ENCODE data around the gene CLIC4.
"Not testable (repeated sequence)": the region's sequence is repeated elsewhere in the genome, so short reads cannot be mapped to it uniquely, and the experiment has no call there.

CLIC4 gene

DNA sequence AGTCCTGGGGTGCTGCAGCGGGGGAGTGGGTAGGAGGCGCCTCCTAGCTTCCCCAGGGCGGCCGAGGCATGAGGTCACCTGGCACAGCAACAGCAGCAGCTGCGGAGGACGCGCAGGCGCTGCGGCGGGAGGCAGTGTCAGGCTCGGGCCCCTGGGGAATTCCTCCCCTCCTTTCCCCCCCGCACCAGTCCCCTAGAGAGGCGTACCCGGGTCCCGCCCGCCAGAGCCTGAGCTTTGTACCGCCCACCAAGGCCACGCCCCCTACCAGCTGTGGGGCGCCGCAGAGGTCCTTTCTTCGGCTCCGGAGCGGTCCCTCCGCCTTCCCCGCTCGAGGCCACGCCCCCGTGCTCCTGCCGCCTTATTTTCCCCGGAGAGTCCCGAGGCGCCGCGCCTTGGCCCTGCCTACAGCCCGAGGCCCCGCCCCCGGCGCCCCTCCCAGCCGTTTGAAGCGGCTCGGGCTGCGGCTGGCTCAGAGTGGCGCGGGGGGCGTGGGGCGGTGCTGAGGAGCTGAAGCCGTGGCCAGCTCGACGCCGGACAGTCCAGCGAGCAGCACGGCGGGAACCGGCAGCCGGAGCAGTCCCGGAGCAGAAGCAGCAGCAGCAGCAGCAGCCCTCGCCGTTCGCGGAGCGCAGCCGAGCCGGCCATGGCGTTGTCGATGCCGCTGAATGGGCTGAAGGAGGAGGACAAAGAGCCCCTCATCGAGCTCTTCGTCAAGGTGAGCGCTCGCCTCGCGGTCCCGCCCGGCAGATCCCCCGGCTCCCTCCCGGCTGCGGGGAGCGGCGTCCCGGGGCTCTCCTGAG lies at the start of gene CLIC4:
Gene CLIC4, plus strand, starts transcription at position 537 of the 800 bp plus-strand sequence. Its CDS starts 107 bp downstream, at position 644.
- DNase-seq (ENCODE audit: low read depth) = peak; percentile 98

- DNase-seq (ENCODE audit: low read depth) = no peak
Measured at GRCh38 chr1:24696041-24696755, 49.0 kb upstream of the CLIC4 start.

DNA sequence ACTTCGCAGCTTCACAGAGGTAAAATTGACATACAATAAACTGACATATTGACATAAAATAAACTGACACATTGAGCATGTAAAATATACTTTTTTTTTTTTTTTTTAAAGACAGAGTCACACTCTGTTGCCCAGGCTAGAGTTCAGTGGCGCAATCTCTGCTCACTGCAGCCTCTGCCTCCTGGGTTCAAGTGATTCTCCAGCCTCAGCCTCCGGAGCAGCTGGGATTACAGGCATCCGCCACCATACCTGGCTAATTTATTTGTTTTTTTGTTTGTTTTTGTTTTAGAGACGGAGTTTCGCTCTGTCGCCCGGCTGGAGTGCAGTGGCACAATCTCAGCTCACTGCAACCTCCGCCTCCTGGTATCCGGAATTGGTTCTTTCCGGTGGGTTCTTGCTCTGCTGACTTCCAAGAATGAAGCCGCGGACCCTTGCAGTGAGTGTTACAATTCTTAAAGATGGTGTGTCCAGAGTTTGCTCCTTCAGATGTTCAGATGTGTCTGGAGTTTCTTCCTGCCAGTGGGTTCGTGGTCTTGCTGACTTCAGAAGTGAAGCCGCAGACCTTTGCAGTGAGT lies 48.4 kb upstream of the CLIC4 start:
- DNase-seq (ENCODE audit: low read depth) = no peak

DNA sequence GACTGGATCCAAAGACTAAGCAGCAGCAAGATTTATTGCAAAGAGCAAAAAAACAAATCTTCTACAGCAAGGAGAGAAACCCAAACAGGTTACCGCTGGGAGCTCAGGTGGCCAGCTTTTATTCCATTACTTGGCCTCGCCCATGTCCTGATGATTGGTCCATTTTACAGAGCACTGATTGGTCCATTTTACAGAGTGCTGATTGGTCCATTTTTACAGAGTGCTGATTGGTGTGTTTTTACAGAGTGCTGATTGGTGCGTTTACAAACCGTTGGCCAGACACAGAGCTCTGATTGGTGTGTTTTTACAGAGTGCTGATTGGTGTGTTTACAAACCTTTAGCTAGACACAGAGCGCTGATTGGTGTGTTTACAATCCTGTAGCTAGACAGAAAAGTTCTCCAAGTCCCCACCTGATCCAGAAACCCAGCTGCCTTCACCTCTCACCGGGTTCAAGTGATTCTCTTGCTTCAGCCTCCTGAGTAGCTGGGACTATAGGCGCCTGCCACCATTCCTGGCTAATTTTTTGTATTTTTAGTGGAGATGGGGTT lies 47.7 kb upstream of the CLIC4 start:
- DNase-seq (ENCODE audit: low read depth) = not testable (repeated sequence)

DNA sequence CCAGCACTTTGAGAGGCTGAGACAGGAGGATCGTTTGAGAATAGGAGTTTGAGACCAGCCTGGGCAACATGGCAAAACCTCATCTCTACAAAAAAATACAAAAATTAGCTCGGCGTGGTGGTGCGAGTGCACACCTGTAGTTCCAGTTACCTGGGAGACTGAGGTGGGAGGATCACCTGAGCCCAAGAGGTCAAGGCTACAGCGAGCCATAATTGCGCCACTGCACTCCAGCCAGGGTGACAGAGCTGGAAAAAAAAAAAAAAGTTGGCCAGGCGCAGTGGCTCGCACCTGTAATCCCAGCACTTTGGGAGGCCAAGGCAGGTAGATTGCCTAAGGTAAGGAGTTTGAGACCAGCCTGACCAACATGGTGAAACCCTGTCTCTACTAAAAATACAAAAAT lies 46.9 kb upstream of the CLIC4 start:
- DNase-seq (ENCODE audit: low read depth) = not testable (repeated sequence)

GRCh38 chr1:24699628-24700027 lies 45.6 kb upstream of the CLIC4 start:
- DNase-seq (ENCODE audit: low read depth) = peak; percentile 28

GRCh38 chr1:24702511-24703293 lies 42.5 kb upstream of the CLIC4 start:
- DNase-seq (ENCODE audit: low read depth) = peak; percentile 42

DNA sequence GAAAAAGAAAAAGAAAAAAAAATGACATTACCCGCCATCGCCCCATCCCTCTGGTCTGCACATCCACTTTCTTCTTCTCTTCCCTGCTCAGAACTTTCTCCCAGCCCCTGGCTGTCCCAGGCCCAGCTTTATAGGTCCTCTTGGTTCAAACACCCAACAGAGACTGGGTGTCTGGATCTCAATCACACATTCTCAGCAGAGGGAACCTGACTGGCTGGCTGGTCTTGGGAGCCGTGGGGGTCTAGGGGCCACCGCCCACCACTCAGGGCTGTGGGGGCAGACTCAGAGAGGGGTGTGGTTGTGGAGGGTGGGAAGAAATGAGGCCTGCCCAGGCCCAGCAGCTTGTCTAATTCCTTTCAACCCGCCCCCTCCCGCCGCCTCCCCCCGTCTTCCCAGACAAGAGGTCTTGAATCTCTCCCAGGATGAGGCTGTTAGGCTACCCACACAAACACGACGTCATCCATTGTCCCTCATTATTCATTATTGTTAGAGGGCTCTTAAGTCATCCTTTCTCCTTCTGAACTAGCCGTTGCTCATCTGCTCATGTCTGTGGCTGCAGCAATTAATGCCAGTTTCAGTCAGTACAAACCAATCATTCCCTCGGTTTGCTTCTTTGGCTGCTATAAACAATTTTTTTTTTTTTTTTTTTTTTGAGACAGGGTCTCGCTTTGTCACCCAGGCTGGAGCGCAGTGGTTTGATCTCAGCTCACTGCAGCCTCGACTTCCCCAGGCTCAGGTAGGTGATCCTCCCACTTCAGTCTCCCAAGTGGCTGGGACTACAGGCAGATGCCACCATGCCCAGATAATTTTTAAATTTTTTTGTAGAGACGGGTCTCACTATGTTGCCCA lies 40.6 kb upstream of the CLIC4 start:
- peak; percentile 83 for DNase-seq (ENCODE audit: low read depth)

- peak; percentile 83 for DNase-seq (ENCODE audit: low read depth)
Measured at GRCh38 chr1:24705260-24706073, 39.8 kb upstream of the CLIC4 start.

- not testable (repeated sequence) for DNase-seq (ENCODE audit: low read depth)
Measured at GRCh38 chr1:24706074-24706389, 39.2 kb upstream of the CLIC4 start.

- DNase-seq (ENCODE audit: low read depth) = peak; percentile 85
Measured at GRCh38 chr1:24707687-24708086, 37.6 kb upstream of the CLIC4 start.

DNA sequence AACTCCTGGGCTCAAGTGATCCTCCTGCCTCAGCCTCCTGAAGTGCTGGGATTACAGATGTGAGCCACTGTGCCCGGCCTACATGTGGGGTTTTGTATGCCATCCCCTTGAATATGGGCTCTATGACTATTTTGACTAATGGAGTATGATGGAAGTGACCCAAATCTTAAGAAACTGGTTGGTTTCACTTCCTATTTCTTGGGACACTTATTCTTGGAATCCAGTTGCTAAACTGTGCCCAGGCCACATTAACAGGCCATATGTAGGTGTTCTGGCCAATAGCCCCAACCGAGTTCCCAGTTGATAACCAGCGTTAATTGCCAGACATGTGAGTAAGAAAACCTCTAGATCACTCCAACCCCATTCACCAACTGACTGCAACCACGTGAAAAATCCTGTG lies 36.3 kb upstream of the CLIC4 start:
- no peak for DNase-seq (ENCODE audit: low read depth)

DNA sequence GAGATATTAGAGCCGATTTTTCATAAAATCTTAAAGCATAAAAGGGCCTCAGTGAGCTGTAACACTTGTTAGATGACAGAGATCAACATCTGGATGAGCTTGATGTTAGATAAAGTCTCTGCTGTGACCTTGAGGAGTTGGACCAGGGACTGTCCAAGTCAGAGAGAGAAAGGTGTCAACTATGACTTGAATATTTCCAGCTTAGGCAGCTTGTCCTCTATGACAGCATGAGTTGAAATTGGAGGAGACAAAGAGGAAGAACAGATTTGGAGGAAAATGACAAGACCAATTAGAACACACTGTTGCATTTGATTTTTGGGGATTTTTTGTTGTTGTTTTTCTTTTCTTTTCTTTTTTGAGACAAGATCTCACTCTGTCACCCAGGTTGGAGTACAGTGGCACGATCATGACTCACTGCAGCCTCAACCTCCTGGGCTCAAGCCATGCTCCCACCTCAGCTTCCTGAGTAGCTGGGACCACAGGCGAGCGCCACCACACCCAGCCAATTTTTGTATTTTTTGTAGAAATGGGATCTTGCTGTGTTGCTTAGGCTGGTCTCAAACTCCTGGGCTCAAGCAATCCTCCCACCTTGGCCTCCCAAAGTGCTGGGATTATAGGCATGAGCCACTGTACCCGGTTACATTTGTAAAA lies 35.3 kb upstream of the CLIC4 start:
- DNase-seq (ENCODE audit: low read depth) = peak; percentile 52

DNA sequence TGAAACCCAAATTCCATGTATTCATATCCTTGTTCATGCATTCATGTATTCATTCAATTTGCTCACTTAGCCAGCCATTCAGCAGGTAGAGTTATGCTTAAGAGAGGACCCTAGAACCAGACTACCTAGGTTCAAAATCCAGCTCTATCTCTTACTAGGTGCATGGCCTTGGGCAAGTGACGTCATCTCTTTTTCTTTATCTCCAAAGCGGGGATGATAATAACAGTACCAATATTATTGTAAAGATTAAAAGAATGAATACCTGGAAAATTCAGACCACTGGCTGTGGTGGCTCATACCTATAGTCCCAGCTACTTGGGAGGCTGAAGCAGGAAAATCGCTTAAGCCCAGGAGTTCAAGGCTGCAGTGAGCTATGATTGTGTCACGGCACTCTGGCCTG lies 33.9 kb upstream of the CLIC4 start:
- DNase-seq (ENCODE audit: low read depth) = no peak

DNA sequence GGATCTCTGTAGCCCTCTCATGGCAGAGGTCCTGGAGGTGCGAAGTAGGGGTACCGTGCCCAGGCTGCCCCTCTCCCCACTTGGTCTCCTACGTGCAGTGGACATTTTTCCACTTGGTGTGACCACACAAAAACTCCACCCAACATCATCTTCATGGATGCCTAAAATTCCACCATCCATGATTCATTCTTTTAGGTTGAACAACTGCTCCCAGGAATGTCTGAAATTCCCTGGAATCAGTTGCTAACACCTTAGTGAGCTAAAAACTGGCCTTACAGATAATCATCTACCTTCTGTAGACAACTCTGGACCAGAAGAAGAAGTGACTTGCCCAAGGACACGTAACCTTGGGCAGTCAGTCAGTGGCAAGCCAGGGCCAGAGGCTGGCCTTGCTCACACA lies 32.1 kb upstream of the CLIC4 start:
- DNase-seq (ENCODE audit: low read depth) = peak; percentile 71

DNA sequence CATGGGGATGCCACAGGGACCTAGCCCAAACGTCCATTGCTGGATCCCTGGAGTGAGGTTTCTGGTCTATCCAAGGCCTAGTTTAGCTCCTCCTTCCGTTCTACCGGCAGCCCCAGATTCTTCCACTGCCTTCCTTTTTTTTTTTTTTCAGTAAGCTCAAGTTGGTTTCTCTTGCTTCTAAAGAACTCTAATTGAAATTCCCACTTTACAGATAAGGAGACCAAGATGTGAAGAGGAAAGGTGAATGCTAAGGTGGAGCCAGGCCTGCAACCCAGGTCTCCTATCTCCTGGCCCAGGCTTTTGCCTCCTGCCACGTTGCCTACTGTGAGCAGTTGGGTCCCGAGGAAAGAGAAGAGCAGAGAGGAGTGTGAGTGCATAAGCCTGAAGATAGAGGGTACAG lies 31.5 kb upstream of the CLIC4 start:
- no peak for DNase-seq (ENCODE audit: low read depth)

DNA sequence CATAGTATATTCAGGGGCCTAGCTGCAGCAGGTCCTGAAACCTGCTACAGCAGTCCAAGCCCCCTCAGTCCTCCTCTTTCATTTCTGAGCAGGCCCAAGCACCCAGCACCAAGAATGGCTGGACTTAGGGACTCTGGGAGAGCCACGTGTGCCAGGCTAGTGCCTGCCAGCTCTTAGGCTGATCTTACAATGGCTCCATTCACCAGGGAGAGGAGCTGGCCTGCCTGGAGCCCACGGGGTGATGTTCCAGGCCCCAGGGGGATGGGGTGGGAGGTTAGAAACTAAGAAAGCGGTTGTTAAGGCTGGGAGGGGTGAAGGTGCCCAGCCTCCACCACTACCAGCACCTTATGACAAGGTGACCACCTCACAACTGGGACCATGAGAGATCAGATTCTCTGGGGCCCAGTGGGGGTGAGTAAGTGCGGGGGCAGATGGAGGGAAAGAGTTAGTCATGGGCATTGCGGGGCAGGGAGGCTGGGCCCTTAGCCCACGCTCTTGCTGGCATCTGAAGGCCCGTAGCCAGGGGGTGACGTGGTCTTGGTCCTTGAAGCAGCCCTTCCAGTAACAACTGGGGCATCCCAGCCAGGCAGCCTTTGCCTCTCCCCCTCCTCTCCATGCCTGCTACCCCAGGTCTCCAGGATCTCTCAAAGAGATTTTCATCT lies 30.3 kb upstream of the CLIC4 start:
- DNase-seq (ENCODE audit: low read depth) = peak; percentile 82

- DNase-seq (ENCODE audit: low read depth) = no peak
Measured at GRCh38 chr1:24715658-24716057, 29.6 kb upstream of the CLIC4 start.
